HG03342 (cell line): Measurements from ENCODE around the gene LAMP5.

ENCODE experiments used
- ATAC-seq: cut with Tn5 transposase; IDR thresholded peaks from one replicate; pipeline ENCODE4 v1.9.1; 2021; ENCODE audit warnings: mild to moderate bottlenecking, moderate library complexity; ENCODE audit not compliant: unreplicated experiment

The LAMP5 gene

GRCh38 chr20:9499126-9499899 is 15.1 kb upstream of the LAMP5 start:
- ATAC-seq, result no peak

DNA sequence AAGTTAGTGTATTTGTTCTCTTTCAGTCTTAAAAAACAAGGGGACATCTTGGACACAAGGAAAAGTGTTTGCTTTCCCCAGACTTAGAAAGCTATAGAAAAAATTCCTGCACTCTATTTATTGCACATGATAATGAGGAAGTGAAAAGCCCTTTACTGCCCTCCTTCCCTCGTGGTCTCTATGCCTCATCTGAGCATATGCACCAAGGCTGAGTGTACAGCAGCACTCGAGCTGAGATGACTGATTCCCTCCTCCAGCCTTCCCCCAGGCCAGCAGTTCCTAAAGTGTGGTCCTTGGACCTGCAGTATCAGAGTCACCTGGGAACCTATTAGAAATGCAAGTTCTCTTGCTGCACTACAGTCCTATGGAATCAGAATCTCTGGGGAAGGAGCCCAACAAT is 14.3 kb upstream of the LAMP5 start:
- no peak for ATAC-seq

- no peak for ATAC-seq
These were observed 12.9 kb upstream of the LAMP5 start for GRCh38 chr20:9501473-9501872.

DNA sequence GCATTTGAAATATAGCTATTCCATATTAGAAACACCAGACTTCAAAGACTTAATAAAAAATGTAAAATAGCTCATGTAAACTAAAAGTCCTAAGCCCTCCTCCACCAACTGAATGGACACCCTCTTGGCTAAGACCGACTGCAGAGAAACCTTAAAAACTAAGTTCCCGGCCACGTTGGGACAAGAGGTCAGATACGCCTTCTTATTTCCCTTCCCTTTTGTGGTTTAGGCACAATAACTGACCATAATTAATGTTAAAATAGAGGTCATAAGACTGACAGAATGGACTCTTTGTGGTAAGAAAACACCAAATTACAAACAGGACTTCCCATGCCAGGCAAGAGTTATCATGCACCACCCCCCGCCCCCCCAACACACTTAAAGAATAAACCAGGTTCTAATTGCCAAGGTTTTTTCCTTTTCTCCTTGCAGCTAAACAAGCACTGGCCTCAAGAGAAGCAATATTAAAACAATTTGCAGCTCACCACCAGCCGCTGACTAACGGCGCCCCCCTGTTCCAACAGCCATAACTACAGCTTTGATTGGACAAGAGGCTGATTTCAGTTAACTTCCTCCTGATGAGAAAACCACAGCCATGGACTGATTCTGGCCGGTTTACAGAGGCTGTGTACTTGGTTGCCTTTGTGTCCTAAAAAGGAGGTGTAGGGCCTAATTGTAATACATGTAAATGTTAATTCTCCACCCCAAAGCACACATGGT is 10.7 kb upstream of the LAMP5 start:
- ATAC-seq, result no peak

DNA sequence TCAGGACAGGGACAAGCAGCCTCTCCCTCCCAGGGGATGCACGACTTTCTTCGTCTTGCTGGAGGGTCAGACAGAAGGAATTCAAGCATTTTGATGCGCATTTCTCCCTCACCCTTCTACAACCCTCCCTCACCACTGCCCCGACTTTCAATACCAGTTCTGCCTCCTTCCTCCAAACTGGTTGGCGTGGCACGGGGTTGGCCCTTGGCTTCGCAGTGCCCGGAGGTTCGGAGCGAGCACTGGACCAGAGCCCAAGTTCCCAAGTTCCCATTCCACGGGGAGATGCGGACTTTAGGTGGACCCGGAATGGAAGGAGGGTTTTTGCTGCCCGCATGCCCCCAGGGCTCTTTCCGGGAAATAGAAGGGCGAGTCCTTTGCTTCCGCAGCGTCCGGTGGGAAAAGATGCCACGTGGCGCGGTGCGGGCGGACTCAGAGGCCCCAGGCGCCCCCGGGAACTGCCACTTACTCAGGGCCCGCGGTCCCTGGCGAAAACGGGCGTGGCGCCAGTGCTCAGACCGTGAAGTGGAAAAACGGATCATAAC is 8.0 kb upstream of the LAMP5 start:
- ATAC-seq, result no peak

DNA sequence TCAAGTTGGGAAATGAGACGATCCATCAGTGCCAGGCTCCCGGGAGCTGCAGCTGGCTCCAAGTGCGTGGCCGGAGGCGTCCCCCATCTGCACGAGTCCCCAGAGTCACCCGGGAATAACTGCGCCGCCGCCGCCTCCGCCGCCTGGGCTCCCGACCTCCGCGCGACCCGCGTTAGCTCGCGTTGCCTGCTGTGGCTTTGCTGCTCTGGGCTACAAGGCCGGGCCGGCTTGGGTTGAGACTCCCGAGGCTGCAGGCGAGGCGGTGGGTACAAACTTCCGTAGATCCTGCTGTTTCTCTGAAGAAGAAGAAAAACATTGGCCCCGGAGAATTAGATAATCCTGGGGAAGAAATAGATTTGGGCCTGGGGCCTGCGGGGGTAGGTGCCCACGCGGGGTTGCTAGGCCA is 7.4 kb upstream of the LAMP5 start:
- ATAC-seq, result no peak

- ATAC-seq, result no peak
These were observed 6.7 kb upstream of the LAMP5 start for GRCh38 chr20:9507544-9508239.

DNA sequence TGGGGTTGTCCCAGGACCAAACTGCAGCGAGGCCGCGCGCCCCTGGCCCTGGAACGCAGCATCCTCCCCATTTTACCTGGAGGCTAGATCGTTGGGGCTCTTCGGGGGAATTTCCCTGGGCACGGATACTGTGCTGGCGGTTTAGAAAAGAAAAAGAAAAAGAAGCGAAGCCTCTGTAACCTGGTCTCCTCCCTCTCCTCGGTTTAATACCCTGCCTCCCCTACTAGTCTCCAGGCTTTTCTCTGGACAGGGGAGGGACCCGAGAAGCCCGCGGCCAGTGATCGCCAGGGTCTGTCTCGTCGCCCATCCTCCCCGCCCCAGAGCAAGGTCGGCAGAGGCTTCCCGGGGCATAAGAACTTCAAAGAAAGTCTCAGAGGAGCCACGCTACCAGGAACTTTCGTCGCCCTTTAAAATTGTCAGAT is 6.1 kb upstream of the LAMP5 start:
- no peak for ATAC-seq

GRCh38 chr20:9508696-9509178 is 5.7 kb upstream of the LAMP5 start:
- ATAC-seq, result no peak

GRCh38 chr20:9509246-9509645 is 5.1 kb upstream of the LAMP5 start:
- no peak for ATAC-seq

GRCh38 chr20:9510911-9511310 is 3.5 kb upstream of the LAMP5 start:
- ATAC-seq, result no peak

- ATAC-seq, result no peak
These were observed 324 bp upstream of the LAMP5 start for GRCh38 chr20:9514072-9514460.

GRCh38 chr20:9515214-9515585 is 810 bp downstream of the LAMP5 start:
- ATAC-seq, result no peak

- no peak for ATAC-seq
These were observed 1.4 kb downstream of the LAMP5 start for GRCh38 chr20:9515741-9516233.

- no peak for ATAC-seq
These were observed 2.0 kb downstream of the LAMP5 start for GRCh38 chr20:9516234-9516871.

GRCh38 chr20:9517297-9518162 is 3.1 kb downstream of the LAMP5 start:
- no peak for ATAC-seq

DNA sequence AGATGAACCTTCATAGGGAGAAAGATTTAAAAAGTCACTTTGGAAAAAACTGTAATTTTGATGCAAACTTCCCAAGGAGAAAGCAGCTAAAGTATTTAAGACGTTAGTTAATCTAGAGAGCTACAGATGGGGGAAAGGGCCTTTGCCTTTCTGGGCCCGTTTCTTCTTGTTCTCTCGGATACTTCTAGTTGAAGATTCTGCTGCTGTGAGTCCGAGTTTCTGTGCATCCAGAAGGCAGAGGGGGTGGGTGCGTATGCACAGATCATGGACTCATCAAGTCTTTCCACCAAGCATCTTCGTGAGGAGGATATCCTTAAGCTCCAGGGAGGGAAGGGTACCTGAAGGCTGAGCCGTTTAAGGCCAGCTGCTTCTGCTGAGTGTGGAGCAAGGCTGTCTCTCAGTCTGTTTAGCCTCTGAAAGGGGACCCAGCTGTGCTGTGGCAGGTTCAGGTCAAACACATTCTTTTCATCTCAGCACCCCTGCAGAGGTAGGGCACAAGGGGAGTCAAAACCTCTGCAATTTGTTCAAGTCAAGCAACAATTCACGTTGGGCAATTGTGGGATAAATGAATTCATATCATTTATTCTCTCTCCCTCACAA is 4.3 kb downstream of the LAMP5 start:
- no peak for ATAC-seq

DNA sequence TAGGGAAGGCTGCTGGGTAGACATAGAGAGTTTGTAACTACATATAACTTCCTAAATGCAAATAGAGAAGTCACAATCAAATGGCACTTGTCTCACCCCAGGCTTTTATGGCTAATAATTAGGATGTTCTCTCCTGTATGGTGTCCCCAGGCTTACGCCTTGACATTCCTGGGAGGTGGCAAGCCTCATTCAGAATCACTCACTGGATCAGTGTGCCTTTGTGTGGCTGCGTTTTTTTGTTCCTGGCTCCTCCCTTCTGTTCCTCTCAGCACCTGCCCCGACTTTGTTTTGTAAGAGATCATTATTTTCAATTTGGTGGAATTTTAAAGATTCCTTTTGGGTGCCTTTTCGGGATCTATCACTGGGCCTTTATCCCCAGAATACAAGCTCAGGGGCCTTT is 5.7 kb downstream of the LAMP5 start:
- no peak for ATAC-seq

DNA sequence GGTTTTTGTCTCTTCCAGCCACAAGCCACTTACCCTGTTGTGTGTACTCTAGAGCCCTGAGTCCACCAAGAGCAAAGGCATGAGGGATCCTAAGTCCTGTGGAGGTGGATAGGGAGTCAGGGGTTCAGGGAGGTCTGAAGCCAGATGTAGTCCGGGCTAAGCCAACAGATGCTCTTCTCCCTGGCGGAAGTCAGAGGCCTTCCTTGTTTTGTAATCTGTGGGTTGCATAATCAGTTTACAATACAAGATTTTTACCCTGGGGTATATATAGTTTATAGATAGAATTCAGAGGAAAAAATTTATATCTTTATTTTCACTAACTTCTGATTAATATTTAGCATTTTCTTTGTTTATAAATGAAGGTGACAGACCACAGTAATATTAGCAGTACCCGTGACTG is 9.2 kb downstream of the LAMP5 start:
- no peak for ATAC-seq

DNA sequence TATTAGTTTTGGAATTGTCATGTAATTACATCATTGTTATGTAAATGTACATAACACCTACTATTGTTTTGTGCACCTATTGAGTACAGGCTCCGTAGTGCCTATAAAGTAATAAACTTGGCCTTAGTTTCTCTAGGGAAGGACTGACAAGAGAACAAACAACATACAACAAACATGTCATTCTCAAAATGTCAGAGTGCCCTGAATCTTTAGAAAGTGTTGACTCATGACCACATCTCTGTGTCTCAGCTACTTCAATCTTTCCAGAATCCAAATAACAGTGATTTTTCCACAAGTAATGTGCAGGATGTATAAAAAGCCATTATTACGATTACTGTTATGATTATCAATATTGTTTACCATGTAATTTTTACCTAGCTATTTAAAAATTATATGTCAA is 17.2 kb downstream of the LAMP5 start:
- no peak for ATAC-seq
